Measurements from ENCODE around the gene AFF3. TPM values are rescaled to one million over a fixed set of nuclear protein-coding genes. Genes with fewer than 3 reads are reported as not detected.

The AFF3 gene
- total RNA-seq, 1 experiment from 2014 or later = not detected

DNA sequence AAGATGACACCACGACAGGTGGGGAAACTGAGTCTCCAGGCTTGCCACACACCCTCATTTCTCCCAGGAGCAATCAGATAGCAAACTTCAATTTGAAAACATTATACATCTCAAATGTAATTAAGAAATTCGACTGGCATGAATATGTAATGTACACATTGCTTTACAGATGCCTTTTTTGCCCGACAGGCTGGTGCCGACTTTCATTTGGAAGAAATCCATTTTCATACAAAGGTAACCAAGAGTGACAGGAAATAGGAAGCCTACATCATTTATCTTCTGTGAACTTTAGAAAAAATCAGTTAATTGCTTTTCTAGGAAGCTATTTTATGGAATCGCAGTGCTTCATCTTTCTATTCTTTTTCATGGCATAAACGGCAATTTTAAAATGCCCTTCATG is 140.3 kb downstream of the AFF3 start:
- no peak for DNase-seq
- CTCF ChIA-PET = no interaction called here
- no peaks in the 10 kb centered on the region for H3K4me1 Mint-ChIP-seq (ENCODE audit: low read depth, unreplicated experiment)
- H3K4me3 Mint-ChIP-seq (ENCODE audit: low read depth, unreplicated experiment) = no peak overlapping the region
- H3K27me3 Mint-ChIP-seq (ENCODE audit: unreplicated experiment) = peaks cover 53% of the 10 kb centered on the region
- no peaks in the 10 kb centered on the region for H3K36me3 Mint-ChIP-seq (ENCODE audit: insufficient read depth, unreplicated experiment)
- H3K9me3 Mint-ChIP-seq (ENCODE audit: low read depth, unreplicated experiment) = no peaks in the 10 kb centered on the region
- no peak overlapping the region for H3K27ac Mint-ChIP-seq (ENCODE audit: unreplicated experiment)
- TF ChIP-seq, protein P1, sequence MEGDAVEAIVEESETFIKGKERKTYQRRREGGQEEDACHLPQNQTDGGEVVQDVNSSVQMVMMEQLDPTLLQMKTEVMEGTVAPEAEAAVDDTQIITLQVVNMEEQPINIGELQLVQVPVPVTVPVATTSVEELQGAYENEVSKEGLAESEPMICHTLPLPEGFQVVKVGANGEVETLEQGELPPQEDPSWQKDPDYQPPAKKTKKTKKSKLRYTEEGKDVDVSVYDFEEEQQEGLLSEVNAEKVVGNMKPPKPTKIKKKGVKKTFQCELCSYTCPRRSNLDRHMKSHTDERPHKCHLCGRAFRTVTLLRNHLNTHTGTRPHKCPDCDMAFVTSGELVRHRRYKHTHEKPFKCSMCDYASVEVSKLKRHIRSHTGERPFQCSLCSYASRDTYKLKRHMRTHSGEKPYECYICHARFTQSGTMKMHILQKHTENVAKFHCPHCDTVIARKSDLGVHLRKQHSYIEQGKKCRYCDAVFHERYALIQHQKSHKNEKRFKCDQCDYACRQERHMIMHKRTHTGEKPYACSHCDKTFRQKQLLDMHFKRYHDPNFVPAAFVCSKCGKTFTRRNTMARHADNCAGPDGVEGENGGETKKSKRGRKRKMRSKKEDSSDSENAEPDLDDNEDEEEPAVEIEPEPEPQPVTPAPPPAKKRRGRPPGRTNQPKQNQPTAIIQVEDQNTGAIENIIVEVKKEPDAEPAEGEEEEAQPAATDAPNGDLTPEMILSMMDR (IDR thresholded peaks at IDR 0.05; ENCODE audit: unreplicated experiment) = no peak
- no TSS peak for BruUV-seq (replicated peaks)
- intact Hi-C loops (cut with micrococcal nuclease; ENCODE audit: unreplicated experiment) = no loop called here

DNA sequence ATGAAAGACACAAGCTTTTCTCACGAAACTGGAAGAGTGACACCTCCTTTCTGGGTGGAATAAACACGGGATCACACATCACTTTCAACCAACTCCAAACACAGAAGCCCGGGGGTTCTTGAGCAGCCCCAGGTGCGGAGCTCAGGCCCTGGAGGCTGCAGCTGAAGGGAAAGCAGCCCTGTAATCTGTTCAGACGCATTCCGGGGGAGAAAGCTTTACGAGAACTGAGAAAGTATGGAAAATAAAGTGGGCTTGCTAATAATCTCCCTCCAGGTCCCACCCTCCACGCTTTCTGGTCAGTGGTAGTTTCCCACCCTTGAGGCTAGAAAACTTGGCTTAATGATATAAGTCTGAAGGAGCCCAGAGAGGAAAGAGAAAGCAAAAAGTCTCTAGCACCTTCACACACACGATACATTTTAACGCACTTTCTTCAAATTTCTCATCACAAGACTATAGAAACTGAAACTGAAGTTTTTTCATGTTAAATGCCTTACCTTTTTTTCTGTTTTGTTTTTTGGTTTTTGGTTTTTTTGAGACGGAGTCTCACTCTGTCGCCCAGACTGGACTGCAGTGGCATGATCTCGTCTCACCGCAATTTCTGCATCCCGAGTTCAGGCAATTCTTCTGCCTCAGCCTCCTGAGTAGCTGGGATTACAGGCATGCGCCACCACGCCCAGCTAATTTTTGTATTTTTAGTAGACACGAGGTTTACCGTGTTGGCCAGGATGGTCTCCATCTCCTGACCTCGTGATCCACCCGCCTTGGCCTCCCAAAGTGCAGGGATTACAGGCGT is 141.3 kb downstream of the AFF3 start:
- H3K27me3 Mint-ChIP-seq (ENCODE audit: unreplicated experiment) = peaks cover 47% of the 10 kb centered on the region
- BruUV-seq (replicated peaks) = no TSS peak
- no peak overlapping the region for H3K27ac Mint-ChIP-seq (ENCODE audit: unreplicated experiment)
- TF ChIP-seq, protein P1 (IDR thresholded peaks at IDR 0.05; ENCODE audit: unreplicated experiment) = no peak
- CTCF ChIA-PET = no interaction called here
- no peaks in the 10 kb centered on the region for H3K9me3 Mint-ChIP-seq (ENCODE audit: low read depth, unreplicated experiment)
- no peak overlapping the region for H3K4me3 Mint-ChIP-seq (ENCODE audit: low read depth, unreplicated experiment)
- intact Hi-C loops (cut with micrococcal nuclease; ENCODE audit: unreplicated experiment) = no loop called here
- H3K36me3 Mint-ChIP-seq (ENCODE audit: insufficient read depth, unreplicated experiment) = no peaks in the 10 kb centered on the region
- no peak for DNase-seq
- no peaks in the 10 kb centered on the region for H3K4me1 Mint-ChIP-seq (ENCODE audit: low read depth, unreplicated experiment)

DNA sequence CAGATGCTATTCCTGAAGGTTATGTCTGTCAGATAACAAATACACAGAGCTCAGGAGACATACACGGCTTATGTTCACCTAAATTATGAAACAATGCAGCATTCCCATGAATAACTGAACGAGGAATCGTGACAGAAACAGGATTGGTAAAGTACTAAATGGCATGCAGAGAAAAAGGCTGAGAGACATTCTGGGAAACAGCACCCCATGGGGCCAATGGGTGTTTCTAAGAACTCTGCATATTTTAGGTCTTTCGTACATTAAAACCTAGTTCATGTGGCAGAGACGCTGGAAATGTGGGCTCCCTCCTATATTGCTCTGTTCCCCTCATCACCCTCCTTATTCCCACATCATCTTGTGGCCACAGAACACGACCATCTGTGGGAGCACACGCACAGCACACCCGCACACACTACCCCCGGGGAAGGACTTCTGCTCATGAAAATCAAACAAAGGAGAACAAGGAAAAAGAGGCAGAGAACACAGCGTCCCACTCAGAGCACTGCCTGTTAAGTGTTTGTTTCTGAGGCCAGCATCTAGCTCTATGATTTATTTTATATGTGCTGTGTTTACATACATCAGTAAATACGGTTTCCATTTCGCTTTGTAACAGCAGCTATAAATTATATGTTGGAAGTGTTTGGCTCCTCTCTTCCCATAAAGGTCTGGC is 143.6 kb downstream of the AFF3 start:
- DNase-seq = no peak
- peaks cover 44% of the 10 kb centered on the region for H3K27me3 Mint-ChIP-seq (ENCODE audit: unreplicated experiment)
- CTCF ChIA-PET = interaction anchor here (1.2 kb wide), 1 partner anchor 11 kb away, joined by 3 read pairs; no protein-coding TSS in a partner anchor
- H3K36me3 Mint-ChIP-seq (ENCODE audit: insufficient read depth, unreplicated experiment) = no peaks in the 10 kb centered on the region
- no TSS peak for BruUV-seq (replicated peaks)
- intact Hi-C loops (cut with micrococcal nuclease; ENCODE audit: unreplicated experiment) = no loop called here
- H3K4me1 Mint-ChIP-seq (ENCODE audit: low read depth, unreplicated experiment) = no peaks in the 10 kb centered on the region
- H3K27ac Mint-ChIP-seq (ENCODE audit: unreplicated experiment) = no peak overlapping the region
- H3K9me3 Mint-ChIP-seq (ENCODE audit: low read depth, unreplicated experiment) = no peaks in the 10 kb centered on the region
- TF ChIP-seq, protein P1 (IDR thresholded peaks at IDR 0.05; ENCODE audit: unreplicated experiment) = no peak
- no peak overlapping the region for H3K4me3 Mint-ChIP-seq (ENCODE audit: low read depth, unreplicated experiment)

DNA sequence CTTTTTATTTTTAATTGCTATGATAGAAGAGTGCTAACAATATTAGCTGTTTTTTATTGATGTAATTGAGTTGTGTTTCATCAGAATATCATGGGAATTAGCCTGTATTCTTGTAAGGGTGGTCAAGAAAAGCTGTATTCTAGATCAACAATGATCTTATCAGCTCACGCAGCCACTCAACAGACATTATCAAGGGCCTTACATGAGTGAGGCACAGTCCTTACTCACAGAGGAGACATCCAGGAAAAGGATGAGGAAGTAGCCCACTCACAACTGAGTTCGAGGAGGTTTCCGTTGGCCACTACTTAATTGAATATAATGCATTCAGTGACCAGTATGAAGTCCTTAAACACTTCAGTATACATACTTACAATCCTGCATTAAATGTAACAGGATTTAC is 152.5 kb downstream of the AFF3 start:
- no peaks in the 10 kb centered on the region for H3K36me3 Mint-ChIP-seq (ENCODE audit: insufficient read depth, unreplicated experiment)
- H3K4me3 Mint-ChIP-seq (ENCODE audit: low read depth, unreplicated experiment) = no peak overlapping the region
- intact Hi-C loops (cut with micrococcal nuclease; ENCODE audit: unreplicated experiment) = no loop called here
- peaks cover 61% of the 10 kb centered on the region for H3K27me3 Mint-ChIP-seq (ENCODE audit: unreplicated experiment)
- no peaks in the 10 kb centered on the region for H3K9me3 Mint-ChIP-seq (ENCODE audit: low read depth, unreplicated experiment)
- CTCF ChIA-PET = no interaction called here
- no peaks in the 10 kb centered on the region for H3K4me1 Mint-ChIP-seq (ENCODE audit: low read depth, unreplicated experiment)
- TF ChIP-seq, protein P1 (IDR thresholded peaks at IDR 0.05; ENCODE audit: unreplicated experiment) = no peak
- no peak for DNase-seq
- no TSS peak for BruUV-seq (replicated peaks)
- H3K27ac Mint-ChIP-seq (ENCODE audit: unreplicated experiment) = no peak overlapping the region

Data from Calu3 (cell line).